MCF 10A (cell line): ENCODE results near the gene GSK3B. TPM values are rescaled to one million over a fixed set of nuclear protein-coding genes. Genes with fewer than 3 reads are reported as not detected.

Experiments used
- BruUV-seq: library from RNA; stranded (reverse); fragments of 400-500 nt; replicated peaks from 2 replicates; lab custom pipeline; 2021; lab: Mats Ljungman, UMichigan
- CTCF ChIA-PET: fragments of 300-600 bp; sonication (Branson Sonifier 250); formaldehyde crosslinking; extraction: SDS; loops from one replicate; lab custom pipeline; 2021; ENCODE audit warnings: antibody characterized with exemption, inconsistent platforms; lab: Yijun Ruan, JAX
- POLR2A ChIA-PET: fragments of 300-600, 350-650 bp; sonication (Branson Sonifier 250); formaldehyde crosslinking; extraction: SDS; loops from one replicate; lab custom pipeline; 2020; ENCODE audit warnings: antibody characterized with exemption, inconsistent platforms; lab: Yijun Ruan, JAX
- DNase-seq: peaks from one replicate; pipeline ENCODE4 v3.0.0-alpha.2; 2018; ENCODE audit not compliant: unreplicated experiment
- H3K27ac Mint-ChIP-seq: one replicate; pipeline ENCODE4 v1.8.0; 2022; ENCODE audit warnings: mild to moderate bottlenecking, low read depth, mixed read lengths; ENCODE audit not compliant: unreplicated experiment
- H3K27me3 Mint-ChIP-seq: one replicate; pipeline ENCODE4 v1.8.0; 2022; ENCODE audit warnings: mixed read lengths; ENCODE audit not compliant: insufficient read depth, unreplicated experiment
- H3K36me3 Mint-ChIP-seq: one replicate; pipeline ENCODE4 v1.8.0; 2022; ENCODE audit warnings: mild to moderate bottlenecking, moderate library complexity, mixed read lengths; ENCODE audit not compliant: insufficient read depth, unreplicated experiment
- H3K4me1 Mint-ChIP-seq: one replicate; pipeline ENCODE4 v1.8.0; 2022; ENCODE audit warnings: mixed read lengths; ENCODE audit not compliant: insufficient read depth, unreplicated experiment
- H3K4me3 Mint-ChIP-seq: one replicate; pipeline ENCODE4 v1.8.0; 2022; ENCODE audit warnings: mild to moderate bottlenecking, moderate library complexity, mixed read lengths; ENCODE audit not compliant: unreplicated experiment
- H3K9me3 Mint-ChIP-seq: one replicate; pipeline ENCODE4 v1.8.0; 2022; ENCODE audit warnings: mixed read lengths; ENCODE audit not compliant: unreplicated experiment
- intact Hi-C: fragments of 100-400 bp; cut with micrococcal nuclease; formaldehyde crosslinking; loops from 2 replicates; pipeline ENCODE4 v1.14.1; 2022
- total RNA-seq: library from RNA; stranded (reverse); gene quantifications from 2 replicates; pipeline ENCODE4 v1.2.3, GENCODE V29; 2022
- TF ChIP-seq, protein P1 (sequence below): fragments of 200-600 bp; IDR thresholded peaks from one replicate; pipeline ENCODE4 v1.8.0; 2022; ENCODE audit warnings: antibody characterized with exemption, mild to moderate bottlenecking; ENCODE audit not compliant: unreplicated experiment

GSK3B gene
- total RNA-seq, 1 experiment from 2014 or later, result 71.5 TPM

DNA sequence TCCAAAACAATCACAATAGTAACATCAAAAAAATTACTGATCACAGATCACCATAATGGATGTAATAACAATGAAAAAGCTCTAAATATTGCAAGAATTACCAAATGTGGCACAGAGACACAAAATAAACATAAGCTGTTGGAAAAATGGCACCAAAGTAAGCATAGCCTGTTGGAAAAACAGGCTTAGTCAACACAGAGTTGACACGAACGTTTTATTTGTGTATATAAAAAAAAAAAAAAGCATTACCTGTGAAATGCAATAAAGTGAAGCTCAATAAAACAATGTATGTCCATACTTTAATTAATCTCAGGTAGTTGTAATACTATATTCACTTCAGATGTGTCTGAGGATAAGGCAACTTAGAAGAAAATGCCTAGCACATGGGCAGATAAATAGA, 235.3 kb downstream of the GSK3B start:
- peak overlapping the region; percentile 37 for H3K27ac Mint-ChIP-seq
- POLR2A ChIA-PET, result interaction anchor here (0.9 to 1.3 kb wide), 2 partner anchors 10 to 20 kb away, joined by 3 to 4 read pairs; no protein-coding TSS in a partner anchor

DNA sequence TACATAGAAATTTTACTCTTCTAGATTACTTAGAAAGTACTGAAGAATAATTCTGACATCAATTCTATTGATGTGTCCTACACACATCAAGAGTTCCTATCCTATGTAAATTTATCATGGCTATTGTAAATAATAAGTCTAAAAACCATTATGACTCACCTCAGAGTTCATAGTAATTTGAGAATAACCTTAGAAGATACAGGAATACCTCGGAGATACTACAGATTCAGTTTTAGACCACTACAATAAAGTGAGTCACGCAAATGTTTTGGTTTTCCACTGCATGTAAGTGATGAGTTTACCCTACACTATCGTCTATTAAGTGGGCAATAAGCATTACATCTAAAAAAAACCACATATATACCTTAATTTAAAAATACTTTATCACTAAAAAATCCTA, 237.6 kb downstream of the GSK3B start:
- Mint-ChIP-seq H3K4me1 (no peaks in the 10 kb centered on the region), H3K9me3 (peaks cover 7% of the 10 kb centered on the region), H3K27ac (peak overlapping the region; percentile 31), H3K27me3 (no peaks in the 10 kb centered on the region), H3K36me3 (peaks cover 47% of the 10 kb centered on the region), H3K4me3 (no peak overlapping the region)
- ChIA-PET POLR2A (no interaction called here), CTCF (no interaction called here)
- no TSS peak for BruUV-seq
- no peak for DNase-seq
- TF ChIP-seq, protein P1, sequence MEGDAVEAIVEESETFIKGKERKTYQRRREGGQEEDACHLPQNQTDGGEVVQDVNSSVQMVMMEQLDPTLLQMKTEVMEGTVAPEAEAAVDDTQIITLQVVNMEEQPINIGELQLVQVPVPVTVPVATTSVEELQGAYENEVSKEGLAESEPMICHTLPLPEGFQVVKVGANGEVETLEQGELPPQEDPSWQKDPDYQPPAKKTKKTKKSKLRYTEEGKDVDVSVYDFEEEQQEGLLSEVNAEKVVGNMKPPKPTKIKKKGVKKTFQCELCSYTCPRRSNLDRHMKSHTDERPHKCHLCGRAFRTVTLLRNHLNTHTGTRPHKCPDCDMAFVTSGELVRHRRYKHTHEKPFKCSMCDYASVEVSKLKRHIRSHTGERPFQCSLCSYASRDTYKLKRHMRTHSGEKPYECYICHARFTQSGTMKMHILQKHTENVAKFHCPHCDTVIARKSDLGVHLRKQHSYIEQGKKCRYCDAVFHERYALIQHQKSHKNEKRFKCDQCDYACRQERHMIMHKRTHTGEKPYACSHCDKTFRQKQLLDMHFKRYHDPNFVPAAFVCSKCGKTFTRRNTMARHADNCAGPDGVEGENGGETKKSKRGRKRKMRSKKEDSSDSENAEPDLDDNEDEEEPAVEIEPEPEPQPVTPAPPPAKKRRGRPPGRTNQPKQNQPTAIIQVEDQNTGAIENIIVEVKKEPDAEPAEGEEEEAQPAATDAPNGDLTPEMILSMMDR, result no peak
- intact Hi-C loops, result no loop called here

More for the DNA sequence above, 235.3 kb downstream of the GSK3B start:
- CTCF ChIA-PET, result interaction anchor here (0.6 to 0.8 kb wide), 2 partner anchors 31 to 409 kb away, joined by 3 read pairs; no protein-coding TSS in a partner anchor
- no peak overlapping the region for H3K4me3 Mint-ChIP-seq
- intact Hi-C loops, result no loop called here
- TF ChIP-seq, protein P1, result no peak
- peaks cover 55% of the 10 kb centered on the region for H3K36me3 Mint-ChIP-seq
- no peaks in the 10 kb centered on the region for H3K4me1 Mint-ChIP-seq
- BruUV-seq, result no TSS peak
- H3K9me3 Mint-ChIP-seq, result peaks cover 7% of the 10 kb centered on the region
- H3K27me3 Mint-ChIP-seq, result no peaks in the 10 kb centered on the region
- no peak for DNase-seq

GRCh38 chr3:119849126-119849525, 245.1 kb downstream of the GSK3B start:
- H3K4me3 Mint-ChIP-seq, result no peak overlapping the region
- peaks cover 3% of the 10 kb centered on the region for H3K9me3 Mint-ChIP-seq
- H3K36me3 Mint-ChIP-seq, result peaks cover 45% of the 10 kb centered on the region
- DNase-seq, result no peak
- no peak overlapping the region for H3K27ac Mint-ChIP-seq
- ChIA-PET POLR2A (interaction anchor here (0.6 to 0.7 kb wide), 2 partner anchors 17 to 569 kb away, joined by 3 to 4 read pairs; no protein-coding TSS in a partner anchor), CTCF (interaction anchor here (0.5 to 0.8 kb wide), 2 partner anchors 12 to 75 kb away, joined by 3 to 4 read pairs; no protein-coding TSS in a partner anchor)
- intact Hi-C loops, result no loop called here
- H3K27me3 Mint-ChIP-seq, result no peaks in the 10 kb centered on the region
- no peaks in the 10 kb centered on the region for H3K4me1 Mint-ChIP-seq
- TF ChIP-seq, protein P1, result no peak
- BruUV-seq, result no TSS peak

GRCh38 chr3:119841808-119842471, 252.3 kb downstream of the GSK3B start:
- CTCF ChIA-PET, result no interaction called here

More at GRCh38 chr3:119841808-119842471, 252.3 kb downstream of the GSK3B start:
- peaks cover 7% of the 10 kb centered on the region for H3K9me3 Mint-ChIP-seq
- no peaks in the 10 kb centered on the region for H3K4me1 Mint-ChIP-seq
- H3K27ac Mint-ChIP-seq, result no peak overlapping the region
- POLR2A ChIA-PET, result no interaction called here
- no peak overlapping the region for H3K4me3 Mint-ChIP-seq
- TF ChIP-seq, protein P1, result no peak
- intact Hi-C loops, result no loop called here
- no peaks in the 10 kb centered on the region for H3K27me3 Mint-ChIP-seq
- BruUV-seq, result no TSS peak
- peaks cover 65% of the 10 kb centered on the region for H3K36me3 Mint-ChIP-seq
- DNase-seq, result no peak
